MM.1S (cell line): Measurements from ENCODE around the gene GALNT9.
"Not testable (repeated sequence)": the region's sequence is repeated elsewhere in the genome, so short reads cannot be mapped to it uniquely, and the experiment has no call there.

Experiments used
- DNase-seq: peaks from one replicate; pipeline ENCODE4 v3.0.0-alpha.2; 2015
- H2AFZ ChIP-seq: fragments of 300-600 bp; sonication (generic); 2 replicates; pipeline ENCODE4 v1.6.0; 2016; ENCODE audit warnings: antibody characterized with exemption, low read length
- H3F3A ChIP-seq: fragments of 300-600 bp; sonication (generic); 2 replicates; pipeline ENCODE4 v1.6.1; 2016; ENCODE audit warnings: mild to moderate bottlenecking, antibody characterized with exemption, low read length, moderate library complexity, mixed read lengths; ENCODE audit not compliant: insufficient read depth
- H3K27ac ChIP-seq: fragments of 300-600 bp; sonication (generic); 2 replicates; pipeline ENCODE4 v1.5.1; 2016; ENCODE audit warnings: mild to moderate bottlenecking, low read length
- H3K27me3 ChIP-seq: fragments of 300-600 bp; sonication (generic); replicated peaks from 2 replicates; pipeline ENCODE4 v1.6.0; 2016; ENCODE audit warnings: low read length; ENCODE audit not compliant: insufficient read depth
- H3K36me3 ChIP-seq: fragments of 300-600 bp; sonication (generic); replicated peaks from 2 replicates; pipeline ENCODE4 v1.6.1; 2016; ENCODE audit warnings: mild to moderate bottlenecking, low read length, mixed read lengths; ENCODE audit not compliant: insufficient read depth
- H3K4me1 ChIP-seq: fragments of 300-600 bp; sonication (generic); 2 replicates; pipeline ENCODE4 v1.6.1; 2016; ENCODE audit warnings: low read length, mixed read lengths
- H3K4me2 ChIP-seq: fragments of 300-600 bp; sonication (generic); 2 replicates; pipeline ENCODE4 v1.6.0; 2016; ENCODE audit warnings: low read depth, low read length
- H3K4me3 ChIP-seq: fragments of 300-600 bp; sonication (generic); 2 replicates; pipeline ENCODE4 v1.5.1; 2016; ENCODE audit warnings: low read length, mixed read lengths
- H3K79me2 ChIP-seq: fragments of 300-600 bp; sonication (generic); 2 replicates; pipeline ENCODE4 v1.6.1; 2016; ENCODE audit warnings: mixed run types, low read length, mixed read lengths
- H3K9ac ChIP-seq: fragments of 300-600 bp; sonication (generic); 2 replicates; pipeline ENCODE4 v1.6.1; 2016; ENCODE audit warnings: low read length, mixed read lengths
- H3K9me2 ChIP-seq: fragments of 300-600 bp; sonication (generic); replicated peaks from 2 replicates; pipeline ENCODE4 v1.6.1; 2016; ENCODE audit warnings: mild to moderate bottlenecking, low read length, mixed read lengths; ENCODE audit not compliant: insufficient read depth
- H3K9me3 ChIP-seq: fragments of 300-600 bp; sonication (generic); replicated peaks from 2 replicates; pipeline ENCODE4 v1.6.1; 2016; ENCODE audit warnings: mild to moderate bottlenecking, low read length, mixed read lengths; ENCODE audit not compliant: insufficient read depth
- H4K20me1 ChIP-seq: fragments of 300-600 bp; sonication (generic); 2 replicates; pipeline ENCODE4 v1.6.1; 2016; ENCODE audit warnings: mild to moderate bottlenecking, low read length, moderate library complexity, mixed read lengths; ENCODE audit not compliant: insufficient read depth
- CTCF ChIP-seq: fragments of 300-600 bp; sonication (generic); IDR thresholded peaks from 2 replicates; pipeline ENCODE4 v1.5.1; 2016; ENCODE audit warnings: antibody characterized with exemption, low read length, mixed read lengths
- EZH2 ChIP-seq: fragments of 300-600 bp; sonication (generic); optimal IDR thresholded peaks from 2 replicates; pipeline ENCODE3; 2017; ENCODE audit warnings: low read depth, mild to moderate bottlenecking, antibody characterized with exemption, low read length, mixed read lengths
- EZH2phosphoT487 ChIP-seq: fragments of 300-600 bp; sonication (generic); IDR thresholded peaks from 2 replicates; pipeline ENCODE4 v1.6.1; 2018; ENCODE audit warnings: antibody characterized with exemption, low read length

Gene GALNT9

GRCh38 chr12:132359971-132360370, 30.6 kb upstream of the GALNT9 start:
- no peak for DNase-seq
- Histone ChIP-seq H3K4me3 (no peak overlapping the region), H3K4me1 (no peaks in the 10 kb centered on the region), H3K9me3 (no peaks in the 10 kb centered on the region), H3F3A (no peaks in the 10 kb centered on the region), H3K79me2 (no peaks in the 10 kb centered on the region), H3K27me3 (peaks cover 6% of the 10 kb centered on the region; the same call in 1 of the 2 replicates), H2AFZ (no peak overlapping the region), H3K27ac (no peak overlapping the region), H3K9ac (no peak overlapping the region), H3K4me2 (no peak overlapping the region), H3K36me3 (no peaks in the 10 kb centered on the region), H4K20me1 (no peaks in the 10 kb centered on the region), H3K9me2 (no peaks in the 10 kb centered on the region)
- TF ChIP-seq CTCF (no peak), EZH2 (no peak), EZH2phosphoT487 (no peak)

DNA sequence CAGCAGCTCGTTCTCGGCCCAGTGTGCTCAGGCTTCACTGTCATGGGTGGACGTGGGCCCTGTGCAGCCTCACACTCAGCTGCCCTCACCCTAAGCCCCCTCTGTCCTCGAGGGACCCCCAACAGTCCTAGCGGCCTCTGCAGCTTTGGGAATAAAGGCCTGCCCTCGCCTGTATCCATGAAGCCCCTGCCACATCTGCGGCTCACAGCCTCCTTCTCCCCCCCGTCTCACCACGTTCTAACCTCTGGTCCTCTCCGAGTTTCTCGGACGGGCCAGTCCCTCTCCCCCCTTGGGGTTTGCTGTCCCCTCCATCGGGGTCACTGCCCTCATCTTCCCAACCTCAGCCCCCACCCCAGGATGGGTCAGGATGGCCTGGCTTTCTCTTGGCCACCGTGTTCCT, 30.2 kb upstream of the GALNT9 start:
- TF ChIP-seq CTCF (no peak), EZH2phosphoT487 (no peak), EZH2 (no peak)
- peaks cover 6% of the 10 kb centered on the region; the same call in 1 of the 2 replicates for H3K27me3 ChIP-seq
- H3K4me1 ChIP-seq = no peaks in the 10 kb centered on the region
- H3K27ac ChIP-seq = no peak overlapping the region
- H4K20me1 ChIP-seq = no peaks in the 10 kb centered on the region
- H3F3A ChIP-seq = no peaks in the 10 kb centered on the region
- no peak overlapping the region for H3K4me3 ChIP-seq
- no peaks in the 10 kb centered on the region for H3K79me2 ChIP-seq
- no peaks in the 10 kb centered on the region for H3K9me3 ChIP-seq
- H3K4me2 ChIP-seq = no peak overlapping the region
- H3K36me3 ChIP-seq = no peaks in the 10 kb centered on the region
- no peaks in the 10 kb centered on the region for H3K9me2 ChIP-seq
- DNase-seq = no peak
- no peak overlapping the region for H3K9ac ChIP-seq
- no peak overlapping the region for H2AFZ ChIP-seq

GRCh38 chr12:132358241-132359225, 29.1 kb upstream of the GALNT9 start:
- H3K4me2 ChIP-seq, H3K9me3 ChIP-seq, H3K9me2 ChIP-seq, H3K27me3 ChIP-seq, H3K27ac ChIP-seq, DNase-seq, H2AFZ ChIP-seq, H3K79me2 ChIP-seq, H3F3A ChIP-seq, H3K4me1 ChIP-seq, H3K9ac ChIP-seq, H3K36me3 ChIP-seq, H3K4me3 ChIP-seq, H4K20me1 ChIP-seq: not testable (repeated sequence)
